ENCODE results near the gene LPIN3. TPM values are rescaled to one million over a fixed set of nuclear protein-coding genes. Genes with fewer than 3 reads are reported as not detected.

Gene LPIN3
- total RNA-seq, 2 donors from 2014 or later = 45.5 to 57.0 TPM

DNA sequence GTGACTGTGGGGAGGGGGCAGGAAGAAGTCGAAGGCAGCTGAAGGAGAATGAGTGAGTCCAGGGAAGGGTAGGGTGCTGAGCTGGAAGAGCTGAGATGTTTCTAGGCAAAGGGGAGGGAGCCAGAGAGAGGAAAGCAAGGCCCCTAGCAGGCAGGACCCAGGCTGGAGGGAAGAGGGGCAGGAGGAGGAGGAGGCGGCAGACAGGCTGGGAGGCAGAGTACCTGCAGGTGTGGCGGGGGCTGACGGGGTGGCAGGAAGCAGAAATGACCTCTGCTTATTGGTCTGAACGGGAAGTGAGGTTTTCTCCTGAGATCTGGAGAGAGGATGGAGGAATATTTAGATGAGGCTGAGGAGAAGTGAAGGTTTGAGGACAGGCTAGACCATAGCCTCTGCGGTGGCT is 36.7 kb downstream of the LPIN3 start:
- ATAC-seq (no peak), DNase-seq (no peak)
- intact Hi-C loops (cut with DNase I, micrococcal nuclease) = no loop called here

GRCh38 chr20:41379551-41379950 is 38.9 kb downstream of the LPIN3 start:
- ATAC-seq = no peak
- no peak for DNase-seq
- intact Hi-C loops (cut with DNase I, micrococcal nuclease) = no loop called here

GRCh38 chr20:41380551-41381193 is 40.1 kb downstream of the LPIN3 start:
- intact Hi-C loops (cut with DNase I, micrococcal nuclease) = no loop called here
- ATAC-seq = no peak
- DNase-seq = no peak

DNA sequence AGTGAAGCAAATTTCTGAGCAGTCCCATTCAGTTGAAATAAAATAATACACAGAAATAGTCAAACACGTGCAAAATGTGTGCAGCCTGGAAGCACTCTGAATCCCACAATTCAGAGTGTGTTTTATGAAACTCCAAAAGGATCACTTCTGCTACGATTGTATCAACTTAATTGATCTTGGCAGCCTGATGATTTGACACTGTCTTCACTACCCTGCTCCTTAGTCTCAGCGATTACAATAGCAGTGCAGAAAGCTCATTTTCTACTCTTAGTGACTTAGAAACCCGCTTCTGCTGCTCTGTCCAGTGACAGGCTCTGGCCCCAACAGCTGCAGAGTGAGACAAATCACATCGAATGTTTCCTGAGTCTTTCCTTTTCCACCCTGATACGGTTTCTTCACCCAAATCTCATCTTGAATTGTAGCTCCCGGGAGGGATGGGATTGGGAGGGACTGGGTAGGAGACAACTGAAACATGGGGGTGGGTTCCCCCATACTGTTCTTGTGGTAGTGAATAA is 42.2 kb downstream of the LPIN3 start:
- DNase-seq (no peak), ATAC-seq (no peak)
- intact Hi-C loops (cut with DNase I, micrococcal nuclease) = no loop called here

- intact Hi-C loops (cut with DNase I, micrococcal nuclease) = no loop called here
- ATAC-seq = no peak
- DNase-seq = no peak
Measured at GRCh38 chr20:41386502-41387427, 46.1 kb downstream of the LPIN3 start.

GRCh38 chr20:41387444-41387851 is 46.8 kb downstream of the LPIN3 start:
- intact Hi-C loops (cut with DNase I, micrococcal nuclease) = no loop called here
- DNase-seq = no peak
- no peak for ATAC-seq

- intact Hi-C loops (cut with DNase I, micrococcal nuclease) = no loop called here
- no peak for ATAC-seq
Measured at GRCh38 chr20:41390889-41391288, 50.3 kb downstream of the LPIN3 start.

DNA sequence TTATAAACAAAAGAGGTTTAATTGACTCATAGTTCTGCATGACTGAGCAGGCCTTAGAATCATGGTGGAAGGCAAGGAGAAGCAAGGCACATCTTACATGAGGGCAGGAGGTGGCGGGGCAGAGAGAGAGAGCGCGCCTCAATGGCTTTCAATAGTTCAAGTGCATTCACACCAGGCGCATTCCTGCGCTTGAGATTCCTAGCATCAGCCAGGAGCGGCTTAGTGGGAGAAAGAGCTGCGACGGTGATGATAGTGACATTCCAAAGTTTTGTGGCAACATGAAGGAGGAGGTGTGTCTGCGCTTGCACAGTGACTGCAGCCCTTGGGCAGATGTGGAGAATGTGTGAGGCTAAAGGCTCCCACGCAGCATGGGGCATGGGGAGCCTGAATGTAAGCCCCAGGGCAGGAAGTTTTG is 51.0 kb downstream of the LPIN3 start:
- ATAC-seq (no peak), DNase-seq (no peak)
- intact Hi-C loops (cut with DNase I, micrococcal nuclease) = no loop called here

More at GRCh38 chr20:41390889-41391288, 50.3 kb downstream of the LPIN3 start:
- no peak for DNase-seq

GRCh38 chr20:41392295-41392694 is 51.7 kb downstream of the LPIN3 start:
- DNase-seq (no peak), ATAC-seq (no peak)
- intact Hi-C loops (cut with DNase I, micrococcal nuclease) = no loop called here

- ATAC-seq (no peak), DNase-seq (no peak)
- intact Hi-C loops (cut with DNase I, micrococcal nuclease) = no loop called here
Measured at GRCh38 chr20:41392871-41393704, 52.5 kb downstream of the LPIN3 start.

GRCh38 chr20:41393705-41394066 is 53.1 kb downstream of the LPIN3 start:
- no peak for ATAC-seq
- no peak for DNase-seq

GRCh38 chr20:41394081-41394480 is 53.5 kb downstream of the LPIN3 start:
- intact Hi-C loops (cut with DNase I, micrococcal nuclease) = no loop called here
- DNase-seq (no peak), ATAC-seq (no peak)

More at GRCh38 chr20:41393705-41394066, 53.1 kb downstream of the LPIN3 start:
- intact Hi-C loops (cut with DNase I, micrococcal nuclease) = no loop called here

GRCh38 chr20:41394931-41395666 is 54.5 kb downstream of the LPIN3 start:
- ATAC-seq (no peak), DNase-seq (no peak)
- intact Hi-C loops (cut with DNase I, micrococcal nuclease) = no loop called here

DNA sequence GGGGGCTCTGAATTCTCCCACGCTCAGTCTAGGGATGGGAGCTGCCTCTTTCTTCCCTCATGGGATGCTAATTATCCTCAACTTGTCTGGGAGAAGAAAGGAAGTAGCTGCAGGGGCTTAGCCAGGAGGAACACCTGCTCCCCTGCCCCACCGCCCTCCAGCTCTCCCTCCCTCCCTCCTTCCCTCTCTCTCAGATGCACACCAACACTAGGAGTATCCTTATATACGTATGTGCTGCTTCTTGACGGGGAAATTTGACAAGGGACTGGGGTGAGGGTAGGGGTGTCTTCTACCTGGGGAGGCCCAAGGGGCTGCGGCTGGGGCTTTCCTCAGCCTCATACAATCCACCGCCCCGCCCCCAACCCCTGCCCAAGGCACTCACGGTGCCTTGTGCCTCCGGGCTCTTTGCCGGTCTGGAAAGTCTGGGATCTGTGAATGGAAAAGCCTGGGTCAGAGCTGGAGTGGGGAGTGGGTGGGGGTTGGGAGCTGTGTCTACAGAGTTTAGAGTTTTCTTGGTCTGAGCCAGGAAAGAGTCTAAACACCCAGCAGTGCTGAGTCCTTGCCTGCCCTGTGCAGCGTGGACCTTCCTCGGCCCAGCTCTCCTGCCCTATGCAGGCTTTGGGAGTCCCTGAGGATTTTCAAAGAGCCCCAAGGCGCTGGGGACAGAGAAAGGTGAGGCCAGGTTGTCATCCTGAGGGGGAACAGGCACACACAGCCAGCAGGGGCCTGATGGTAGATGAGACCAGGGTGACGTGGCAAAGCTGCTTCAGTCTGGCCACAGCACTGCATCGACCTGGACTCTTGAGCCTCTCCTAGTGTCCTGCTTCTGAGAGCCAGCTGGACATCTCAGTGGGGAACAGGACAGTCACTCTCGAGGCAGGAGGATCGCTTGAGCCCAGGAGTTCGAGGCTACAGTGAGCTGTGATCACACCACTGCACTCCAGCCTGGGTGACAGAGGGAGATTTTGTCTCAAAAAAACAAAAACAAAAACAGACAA is 55.3 kb downstream of the LPIN3 start:
- ATAC-seq (no peak), DNase-seq (no peak)
- intact Hi-C loops (cut with DNase I, micrococcal nuclease) = no loop called here

DNA sequence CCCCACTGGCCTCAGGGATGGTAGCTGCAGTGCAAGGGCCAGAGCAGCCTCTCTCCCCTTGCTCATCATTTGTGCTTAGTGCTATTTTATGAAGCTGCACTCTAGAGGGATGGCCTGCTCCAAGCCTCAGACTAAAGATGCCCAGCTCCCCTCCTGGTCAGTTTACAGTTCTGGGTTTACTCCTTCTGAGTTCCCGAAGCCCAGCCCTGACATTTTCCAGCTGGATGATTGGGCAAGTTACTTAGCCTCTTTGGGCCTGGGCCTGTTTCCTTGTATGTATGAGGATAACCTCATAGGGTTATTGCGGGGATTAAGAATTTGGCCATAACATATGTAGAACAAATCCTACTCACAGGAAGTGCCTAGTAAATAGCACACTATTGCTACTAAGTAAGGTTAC is 57.8 kb downstream of the LPIN3 start:
- DNase-seq = peak; percentile 21 to 48
- ATAC-seq = no peak
- intact Hi-C loops (cut with DNase I, micrococcal nuclease) = no loop called here

GRCh38 chr20:41403604-41404003 is 63.0 kb downstream of the LPIN3 start:
- no peak for ATAC-seq
- no peak for DNase-seq
- intact Hi-C loops (cut with DNase I, micrococcal nuclease) = no loop called here

- ATAC-seq = no peak
- intact Hi-C loops (cut with DNase I, micrococcal nuclease) = no loop called here
Measured at GRCh38 chr20:41405436-41405835, 64.8 kb downstream of the LPIN3 start.

More at GRCh38 chr20:41405436-41405835, 64.8 kb downstream of the LPIN3 start:
- no peak for DNase-seq
